GM19328 (cell line): ENCODE results near the gene LCT.
"Not testable (repeated sequence)": the region's sequence is repeated elsewhere in the genome, so short reads cannot be mapped to it uniquely, and the experiment has no call there.

Experiments used
- ATAC-seq: cut with Tn5 transposase; IDR thresholded peaks from one replicate; pipeline ENCODE4 v1.9.1; 2021; ENCODE audit warnings: mild to moderate bottlenecking, moderate library complexity; ENCODE audit not compliant: unreplicated experiment

The LCT gene

DNA sequence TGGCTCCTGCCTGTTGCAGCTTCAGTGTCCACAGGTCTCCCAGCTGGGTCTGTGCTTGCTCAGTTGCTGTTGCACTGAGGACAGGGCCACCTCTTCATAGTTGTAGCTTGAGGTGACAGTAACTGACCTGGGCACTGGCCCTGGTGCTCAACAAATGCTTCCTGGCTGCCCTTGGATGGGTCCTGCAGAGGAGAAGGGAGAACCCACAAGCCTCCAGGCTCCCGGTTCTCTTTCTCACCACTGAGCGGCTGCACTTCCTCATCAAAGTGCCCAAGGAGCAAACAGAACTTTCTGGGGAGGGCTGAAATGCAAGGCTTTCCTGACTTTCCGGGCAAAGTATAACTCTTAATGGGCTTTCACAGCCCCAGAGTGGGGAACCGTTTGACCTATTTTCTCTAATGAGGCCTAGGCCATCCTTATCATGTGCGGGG, 38.7 kb downstream of the LCT start:
- no peak for ATAC-seq

DNA sequence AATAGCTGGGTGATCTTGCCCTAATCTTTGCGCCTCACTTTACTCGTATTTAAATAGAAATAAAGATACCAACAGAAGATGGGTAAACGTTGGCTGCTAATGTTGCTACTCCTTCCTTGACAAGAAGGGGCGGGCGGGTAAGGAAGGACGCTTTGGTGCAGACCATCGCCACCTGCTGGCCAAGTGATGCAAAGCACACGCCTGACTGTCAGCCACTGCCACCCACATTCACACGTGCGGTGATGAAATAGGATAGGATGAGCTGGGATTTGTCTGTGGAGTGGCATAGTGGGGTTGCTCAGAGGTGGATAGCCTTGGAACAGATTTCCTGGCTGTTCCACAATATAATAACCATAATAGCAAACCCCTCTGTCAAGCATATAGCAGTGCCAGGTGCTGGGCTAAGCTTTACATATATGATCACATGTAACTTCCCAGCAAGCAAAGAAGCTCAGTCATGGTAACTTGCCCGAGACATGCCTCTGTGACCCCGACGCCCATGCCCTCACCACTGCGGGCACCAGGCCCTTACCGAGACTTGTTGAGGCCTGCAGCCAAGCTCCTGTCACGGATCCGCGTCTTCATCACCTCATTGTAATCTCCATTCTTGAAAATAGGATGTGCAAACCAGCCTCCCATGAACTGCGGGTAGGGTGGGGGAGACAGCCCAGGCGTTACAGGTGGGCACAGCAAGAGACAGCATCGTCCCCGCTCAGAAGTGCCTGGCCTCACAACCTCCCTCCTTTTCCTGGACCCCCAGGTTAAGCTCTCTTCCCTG, 39.3 kb downstream of the LCT start:
- peak; percentile 62 for ATAC-seq

DNA sequence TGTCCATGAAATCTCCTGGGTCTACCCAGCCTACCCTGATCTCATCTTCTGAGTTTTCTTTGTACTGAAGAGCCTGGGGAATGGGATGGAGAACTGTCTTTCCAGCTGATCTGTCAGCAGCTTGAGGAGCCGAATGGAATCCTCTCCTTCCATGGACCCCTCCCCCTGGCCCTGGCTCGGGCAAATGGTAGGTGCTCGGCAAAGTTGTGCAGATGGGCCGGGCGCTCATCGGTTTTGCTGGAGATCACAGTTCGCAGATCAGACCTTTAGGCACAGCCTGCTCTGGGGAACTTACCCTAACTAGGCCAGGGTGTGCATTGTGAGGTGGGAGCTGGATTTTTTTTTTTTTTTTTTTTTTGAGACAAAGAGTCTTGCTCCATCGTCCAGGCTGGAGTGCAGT, 40.4 kb downstream of the LCT start:
- no peak for ATAC-seq

DNA sequence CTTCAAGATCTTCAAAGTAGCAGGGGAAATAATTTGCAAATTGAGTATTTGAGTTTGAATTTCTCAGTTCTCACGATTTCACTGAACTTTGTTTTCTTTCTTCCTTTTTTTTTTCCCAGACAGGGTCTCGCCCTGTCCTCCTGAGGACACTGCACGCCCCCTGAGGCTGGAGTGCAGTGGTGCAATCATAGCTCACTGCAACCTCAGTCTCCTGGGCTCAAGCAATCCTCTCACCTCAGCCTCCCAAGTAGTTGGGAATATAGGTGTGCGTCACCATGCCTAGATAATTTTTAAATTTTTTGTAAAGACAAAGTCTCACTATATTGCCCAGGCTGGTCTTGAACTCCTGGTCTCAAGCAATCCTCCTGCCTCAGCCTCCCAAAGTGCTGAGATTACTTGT, 41.3 kb downstream of the LCT start:
- ATAC-seq = not testable (repeated sequence)

DNA sequence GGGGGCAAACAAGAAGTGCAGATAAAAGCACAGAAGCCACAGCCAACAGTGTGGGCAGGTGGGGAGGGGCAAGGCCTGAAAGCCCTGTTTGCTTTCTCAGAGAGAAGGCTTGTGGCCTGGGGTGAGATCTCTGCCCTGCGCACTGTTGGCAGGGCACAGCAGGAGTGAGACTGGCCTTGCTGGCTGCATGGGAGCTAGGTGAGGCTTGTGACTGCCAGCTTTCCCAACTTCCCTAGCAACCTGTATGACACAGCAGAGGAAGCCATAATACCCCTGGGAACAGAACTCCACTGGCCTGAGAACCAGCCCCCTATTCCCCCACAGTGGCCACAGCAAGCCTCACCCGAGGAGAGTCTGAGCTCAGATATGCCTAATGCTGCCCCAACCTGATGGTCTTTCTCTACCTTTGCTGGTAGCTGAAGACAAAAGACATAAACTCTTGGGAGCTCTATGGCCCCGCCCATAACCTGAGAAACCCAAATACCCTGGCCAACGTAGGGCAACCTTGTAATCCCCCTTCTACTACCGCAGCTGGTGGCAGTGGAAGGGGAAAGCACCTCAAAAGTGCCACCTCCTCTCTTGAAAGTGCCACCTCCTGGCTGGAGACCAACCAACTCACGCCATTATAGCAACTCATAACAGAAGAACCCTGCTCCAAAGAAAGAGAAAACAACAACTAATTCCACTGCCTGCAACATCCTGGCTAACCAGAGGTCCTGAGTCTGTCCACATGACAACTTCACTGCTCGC, 44.4 kb downstream of the LCT start:
- no peak for ATAC-seq

DNA sequence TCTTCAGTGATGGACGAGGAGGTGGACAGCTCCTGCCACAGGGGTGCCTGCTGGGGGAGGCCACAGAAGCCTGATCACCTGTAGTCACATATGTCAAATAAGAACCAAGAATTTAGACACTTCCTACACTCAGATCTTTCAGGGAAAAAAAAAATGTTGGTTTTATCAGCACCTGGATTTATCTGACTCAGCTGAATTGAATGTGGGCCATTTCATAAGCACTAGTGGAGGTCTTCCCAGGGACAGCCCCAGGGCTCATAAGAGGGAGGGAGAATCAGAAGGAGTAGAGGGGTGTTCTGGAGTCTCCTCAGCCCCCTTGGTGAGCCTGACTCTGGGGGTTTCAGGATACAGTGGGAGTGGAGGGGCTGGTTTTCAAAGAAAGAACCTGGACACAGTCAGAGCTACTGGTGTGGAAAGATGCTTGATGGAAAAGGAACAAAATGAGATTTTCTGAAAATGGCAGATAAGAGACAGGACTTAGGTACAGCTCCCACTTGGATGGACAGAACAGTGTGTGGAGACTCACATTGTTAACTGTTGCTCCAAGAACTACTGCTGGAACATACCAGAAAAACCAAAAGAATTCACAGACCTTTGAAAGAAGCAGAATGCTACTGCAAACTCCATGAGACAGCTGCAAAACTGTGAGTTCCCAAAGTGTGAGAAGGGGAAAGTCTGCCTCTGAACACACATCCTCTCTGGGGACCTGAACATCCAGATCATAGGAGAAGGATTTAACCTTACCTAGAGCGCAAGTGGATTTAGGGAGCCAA, 45.4 kb downstream of the LCT start:
- ATAC-seq = no peak

DNA sequence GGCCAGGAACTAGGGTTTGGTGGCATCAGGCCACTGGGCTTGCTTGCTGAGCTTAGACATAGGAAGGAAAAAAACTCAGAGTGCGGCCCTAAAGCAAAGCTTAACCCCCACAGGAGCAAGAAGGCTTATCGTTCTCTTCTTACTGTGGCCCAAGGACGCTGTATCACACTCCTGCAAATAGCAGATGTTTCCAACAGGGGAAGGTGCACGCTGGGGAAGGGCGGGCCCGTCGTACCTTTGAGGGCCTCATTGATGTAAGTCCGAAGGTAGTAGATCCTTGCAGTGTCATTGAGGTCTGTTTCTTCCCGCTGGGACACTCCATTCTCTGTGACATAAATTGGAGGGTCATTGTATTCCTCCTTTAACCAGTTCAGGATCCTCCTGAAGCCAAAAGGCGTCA, 46.6 kb downstream of the LCT start:
- no peak for ATAC-seq

DNA sequence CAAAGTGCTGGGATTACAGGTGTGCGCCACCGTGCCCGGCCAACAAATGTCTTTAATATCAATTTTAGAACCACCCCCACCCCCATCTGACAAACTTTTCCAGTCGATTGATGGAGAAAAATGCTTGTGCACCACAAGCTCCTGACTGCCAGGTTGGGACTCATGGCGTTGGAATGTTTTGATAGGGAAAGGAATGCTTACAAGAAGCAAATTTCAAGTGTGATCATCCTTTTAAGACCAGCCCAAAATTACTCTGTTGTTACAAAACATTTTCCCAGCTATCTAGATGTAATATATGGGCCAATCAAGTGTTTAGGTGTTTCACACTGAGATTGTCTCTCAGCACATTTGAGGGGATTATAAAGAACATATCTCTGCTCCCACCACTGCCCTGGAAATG, 50.2 kb downstream of the LCT start:
- no peak for ATAC-seq

DNA sequence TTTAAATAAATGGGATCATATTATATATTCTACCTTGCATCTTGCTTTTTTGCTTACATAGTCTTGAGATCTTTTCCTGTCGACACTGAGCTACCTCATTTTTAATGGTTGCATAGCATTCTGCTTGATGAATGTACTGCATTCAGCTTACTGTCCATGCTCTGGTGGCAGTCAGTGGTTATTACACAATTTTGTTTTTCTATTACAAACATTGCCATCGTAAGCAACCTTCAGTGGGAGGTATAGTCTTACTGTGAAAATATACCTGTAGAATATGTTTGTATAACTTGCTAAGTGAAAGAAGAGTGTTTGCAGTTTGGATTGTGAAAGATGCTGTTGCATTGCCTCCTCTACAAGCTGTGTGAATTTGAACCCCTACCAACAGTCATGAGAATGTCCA, 52.0 kb downstream of the LCT start:
- ATAC-seq = no peak

DNA sequence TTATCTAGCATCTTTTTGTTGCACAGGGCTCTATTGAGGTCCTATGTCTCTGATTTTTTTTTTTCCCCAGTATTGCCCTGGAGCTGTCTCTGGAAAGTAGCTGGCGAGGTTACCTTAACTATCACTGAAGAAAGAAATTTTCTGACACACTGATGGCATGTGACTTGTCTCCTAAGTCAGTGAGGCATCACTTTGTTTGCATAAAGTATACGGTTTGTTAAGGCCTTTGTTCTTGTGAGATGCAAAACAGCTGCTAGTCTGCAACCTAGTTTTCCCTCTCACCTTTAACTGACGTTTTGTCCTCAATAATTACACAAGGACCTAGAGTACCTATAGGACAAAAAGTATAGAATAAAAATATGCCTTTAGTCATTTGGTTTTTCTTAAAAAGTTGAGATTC, 53.5 kb downstream of the LCT start:
- no peak for ATAC-seq

DNA sequence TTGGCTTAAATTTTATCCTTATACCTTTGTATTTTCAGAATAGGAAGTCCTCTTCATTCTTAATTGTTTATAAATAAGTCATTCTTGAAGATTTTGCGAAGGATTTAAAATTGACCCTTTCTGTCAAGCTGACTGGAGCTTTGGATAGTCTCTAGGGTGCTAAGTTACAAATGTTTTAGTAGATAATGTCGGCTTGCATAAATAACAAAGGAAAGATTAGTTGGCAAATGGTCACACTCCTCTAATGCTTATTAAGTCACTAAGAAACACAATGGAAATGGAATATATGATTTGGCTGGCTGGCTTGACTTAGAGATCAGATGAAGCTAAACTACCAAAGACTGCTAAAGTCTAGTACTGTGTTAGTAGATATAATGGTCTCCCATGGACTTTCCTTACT, 54.8 kb downstream of the LCT start:
- no peak for ATAC-seq

DNA sequence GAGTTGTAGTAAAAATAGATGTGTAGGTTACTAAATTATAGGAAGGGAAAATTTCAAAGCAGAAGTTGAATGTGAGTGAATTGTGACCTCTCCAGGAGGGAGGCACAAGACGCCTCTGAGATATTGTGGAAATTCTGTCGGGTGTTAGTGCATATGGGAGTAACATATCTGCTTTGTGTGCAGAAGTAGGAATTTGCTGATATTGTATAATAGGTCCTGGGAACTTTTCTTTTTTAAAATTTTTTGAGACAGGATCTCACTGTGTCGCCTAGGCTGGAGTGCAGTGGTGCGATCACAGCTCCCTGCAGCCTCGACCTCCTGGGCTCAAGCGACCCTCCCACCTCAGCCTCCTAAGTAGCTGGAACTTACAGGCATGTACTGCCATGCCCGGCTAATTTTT, 60.6 kb downstream of the LCT start:
- no peak for ATAC-seq

DNA sequence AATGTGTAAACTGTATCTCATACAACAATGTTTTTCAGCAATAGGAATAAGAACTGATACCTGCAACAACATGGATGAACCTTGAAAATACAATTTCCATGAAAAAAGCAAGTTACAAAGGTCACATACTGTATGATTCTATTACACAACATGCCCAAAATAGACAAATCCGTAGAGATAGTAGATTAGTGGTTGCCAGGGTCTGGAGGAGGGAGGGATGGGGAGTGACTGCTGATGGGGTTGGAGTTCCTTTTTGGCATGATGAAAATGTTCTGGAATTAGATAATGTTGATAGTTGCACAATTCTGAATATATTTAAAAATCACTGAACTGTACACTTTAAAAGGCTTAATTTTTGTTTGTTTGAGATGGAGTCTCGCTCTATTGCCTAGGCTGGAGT, 61.6 kb downstream of the LCT start:
- ATAC-seq = no peak

DNA sequence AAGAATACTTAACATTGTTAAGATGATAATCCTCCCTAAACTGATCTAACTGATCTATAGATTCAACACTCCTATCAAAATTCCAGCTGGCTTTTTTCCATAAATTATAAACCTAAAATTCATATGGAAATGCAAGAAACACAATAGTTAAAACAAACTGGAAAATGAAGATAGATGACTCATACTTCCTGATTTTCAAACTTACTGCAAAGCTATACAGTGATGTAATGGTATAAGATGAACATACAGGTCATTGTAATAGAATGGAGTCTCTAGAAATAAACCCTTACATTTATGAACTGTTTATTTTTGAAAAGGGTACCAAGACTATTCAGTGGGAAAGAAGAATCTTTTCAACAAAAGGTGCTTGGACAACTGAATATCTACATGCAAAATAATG, 63.1 kb downstream of the LCT start:
- ATAC-seq = no peak

DNA sequence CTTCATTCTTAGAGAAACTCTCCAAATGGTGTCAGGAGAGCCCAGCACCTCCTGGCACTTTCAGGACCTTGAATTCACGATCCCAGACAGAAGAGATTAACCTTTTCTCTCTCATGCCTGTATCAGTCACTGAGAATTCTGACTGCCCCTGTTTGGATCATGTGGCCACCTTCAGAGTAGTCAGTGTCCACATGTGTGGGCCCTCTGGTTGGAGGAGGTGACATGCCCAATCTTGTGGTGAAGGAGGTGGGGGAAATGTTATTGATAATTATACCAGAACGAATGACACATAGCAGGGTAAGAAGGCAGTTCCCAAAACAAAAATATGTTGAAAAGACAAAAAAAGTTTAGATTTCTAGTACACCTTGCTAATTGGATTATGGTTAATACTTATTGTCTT, 63.7 kb downstream of the LCT start:
- no peak for ATAC-seq

DNA sequence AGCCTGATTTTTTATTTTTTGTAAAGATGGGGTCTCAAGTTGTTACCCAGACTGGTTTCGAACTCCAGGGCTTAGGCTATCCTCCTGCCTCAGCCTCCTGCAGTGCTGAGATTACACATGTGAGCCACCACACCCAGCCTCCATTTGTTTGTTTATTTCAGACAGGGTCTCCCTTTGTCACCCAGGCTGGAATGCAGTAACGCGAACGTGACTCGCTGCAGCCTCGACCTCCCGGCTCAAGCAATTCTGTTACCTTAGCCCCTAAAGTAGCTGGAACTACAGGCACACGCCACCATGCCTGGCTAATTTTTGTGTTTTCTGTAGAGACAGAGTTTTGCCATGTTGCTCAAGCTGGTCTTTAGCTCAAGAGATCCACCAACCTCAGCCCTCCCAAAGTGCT, 68.1 kb downstream of the LCT start:
- ATAC-seq = no peak

DNA sequence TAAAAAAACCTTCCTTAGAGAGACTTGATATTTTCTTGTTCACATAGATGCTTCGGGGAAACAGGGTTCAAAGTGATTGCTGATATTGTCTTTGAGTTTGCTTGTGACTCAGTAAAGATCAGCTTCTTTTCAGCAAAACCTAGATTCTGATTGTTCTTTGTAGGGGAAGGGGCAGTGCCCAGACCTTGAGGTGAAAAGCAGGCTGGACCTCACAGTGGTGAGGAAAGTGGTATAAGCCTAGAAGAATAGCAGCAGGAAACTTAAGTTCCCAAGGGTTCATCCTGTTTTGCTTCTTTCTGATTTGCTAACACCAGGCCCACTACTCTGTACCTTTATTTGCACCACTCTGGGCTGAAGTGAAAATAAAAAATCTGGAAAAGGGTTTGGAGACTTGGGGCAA, 74.5 kb downstream of the LCT start:
- ATAC-seq = no peak

DNA sequence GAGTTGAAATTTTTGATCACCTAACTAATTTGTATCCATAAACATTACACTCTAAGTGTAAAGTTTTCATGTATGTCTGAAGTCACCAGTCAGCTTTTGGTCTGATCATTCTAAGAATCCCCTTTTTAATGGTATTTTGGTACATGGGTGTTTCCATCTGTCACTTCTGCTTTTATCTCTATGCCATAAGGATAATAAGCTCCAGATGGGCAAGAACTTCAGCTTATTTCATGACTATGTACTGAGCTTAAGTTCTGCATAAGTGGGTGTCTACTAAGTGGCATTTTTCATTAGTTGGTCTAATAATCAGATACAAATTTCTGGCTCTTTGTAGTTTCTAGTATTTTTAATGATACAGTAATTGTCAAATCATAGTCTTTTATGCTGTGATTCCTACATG, 75.0 kb downstream of the LCT start:
- no peak for ATAC-seq

DNA sequence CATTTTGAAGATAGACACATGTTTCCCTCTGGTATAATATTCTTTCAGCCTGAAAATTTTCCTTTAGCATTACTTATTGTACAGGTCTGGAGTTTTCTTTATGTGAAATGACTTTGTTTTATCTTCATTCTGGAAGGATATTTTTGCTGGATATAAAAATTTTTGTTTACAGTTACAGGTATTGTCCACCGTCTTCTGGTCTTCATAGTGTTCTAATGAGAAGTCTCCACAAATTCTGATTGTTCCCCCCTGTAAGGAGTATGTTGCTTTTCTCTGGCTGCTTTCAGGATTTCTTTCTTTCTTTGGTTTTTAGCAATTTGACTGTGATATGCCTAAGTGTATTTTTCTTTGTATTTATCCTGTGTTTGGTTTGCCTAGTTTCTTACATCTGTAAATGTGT, 80.3 kb downstream of the LCT start:
- ATAC-seq = no peak

DNA sequence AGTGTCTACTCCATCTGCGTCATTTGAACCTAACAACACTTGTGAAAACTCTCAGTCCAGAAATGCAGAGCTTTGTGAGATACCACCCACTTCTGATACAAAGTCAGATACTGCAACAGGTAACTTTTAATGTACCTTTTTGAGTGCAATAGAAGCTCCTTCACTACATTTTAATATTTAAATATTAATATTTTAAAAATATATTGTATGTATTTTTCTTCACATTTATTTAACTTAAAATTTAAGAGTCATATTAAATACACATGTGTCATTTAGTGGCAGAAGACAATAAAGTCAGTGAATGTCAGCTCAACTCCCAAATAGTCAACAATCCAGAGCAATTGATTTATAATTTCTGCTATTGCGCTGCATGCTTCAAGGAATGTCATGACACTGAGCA, 81.4 kb downstream of the LCT start:
- ATAC-seq = no peak

DNA sequence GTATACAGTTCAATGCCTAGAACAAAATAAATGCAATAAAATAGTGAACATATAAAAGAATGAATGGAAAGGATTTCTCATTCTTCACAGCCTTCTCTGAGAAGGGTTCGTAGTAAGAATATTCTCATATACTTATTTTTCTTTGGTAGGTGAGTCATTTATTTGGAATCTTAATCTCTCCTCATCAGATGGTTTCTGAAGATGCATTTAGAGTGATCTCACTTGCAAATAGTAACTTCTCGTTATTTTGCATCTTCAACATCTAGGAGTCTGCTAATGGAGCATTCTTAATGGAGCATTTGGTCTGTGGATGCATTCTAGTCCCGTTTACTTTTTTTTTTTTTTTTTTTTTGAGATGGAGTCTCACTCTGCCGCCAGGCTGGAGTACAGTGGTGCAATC, 91.4 kb downstream of the LCT start:
- no peak for ATAC-seq

DNA sequence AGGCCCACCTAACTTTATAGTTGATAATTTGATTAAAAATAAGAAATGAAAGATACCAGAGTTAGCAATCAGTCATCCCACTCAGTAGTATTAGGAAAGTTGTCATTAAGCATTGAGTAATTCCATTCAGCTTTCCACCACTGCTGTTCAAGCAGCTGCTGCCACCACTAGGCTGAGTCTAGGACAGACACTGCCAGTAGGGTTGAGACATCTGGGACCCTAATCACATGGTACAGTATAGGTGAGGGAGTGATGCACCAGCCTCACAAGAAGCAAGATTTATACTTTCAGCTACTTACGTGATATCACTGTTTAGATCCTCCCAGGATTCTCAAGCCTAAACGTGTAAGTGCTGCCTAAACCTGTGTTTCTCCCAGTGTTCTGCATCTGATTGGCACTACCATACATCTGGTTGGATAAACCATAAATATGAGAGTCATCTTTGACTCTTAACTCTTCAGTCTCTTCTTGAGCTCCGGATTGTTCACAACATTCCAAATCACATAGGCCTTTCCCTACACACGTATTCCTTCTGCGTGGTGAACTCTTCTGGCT, 92.1 kb downstream of the LCT start:
- no peak for ATAC-seq
